K562 (cell line): ENCODE results near the gene MKNK2. TPM values are rescaled to one million over a fixed set of nuclear protein-coding genes. Genes with fewer than 3 reads are reported as not detected.

Experiments
- ARID2 ChIP-seq: fragments of 450-650 bp; IDR thresholded peaks from 2 replicates; pipeline ENCODE4 v1.6.1; 2017; ENCODE audit warnings: antibody characterized with exemption, mild to moderate bottlenecking
- BMI1 ChIP-seq: fragments of 150-350 bp; IDR thresholded peaks from 2 replicates; pipeline ENCODE4 v1.6.1; 2014; ENCODE audit warnings: low read length
- CREM ChIP-seq: IDR thresholded peaks from 2 replicates; pipeline ENCODE4 v1.6.1; 2014; ENCODE audit warnings: antibody characterized with exemption, low read depth
- CXXC5 ChIP-seq: fragments of 250-450 bp; sonication (Bioruptor Pico); IDR thresholded peaks from 2 replicates; pipeline ENCODE4 v1.8.0; 2022; ENCODE audit warnings: inconsistent platforms, mild to moderate bottlenecking, moderate library complexity
- E2F5 ChIP-seq: sonication (generic); formaldehyde crosslinking; IDR thresholded peaks from 2 replicates; pipeline ENCODE4 v1.8.0; 2022; ENCODE audit warnings: mild to moderate bottlenecking, missing genetic modification reagents
- GATAD2A ChIP-seq: fragments of 450-650 bp; IDR thresholded peaks from 2 replicates; pipeline ENCODE4 v1.6.1; 2017
- TSC22D4 ChIP-seq: fragments of 450-650 bp; IDR thresholded peaks from 2 replicates; pipeline ENCODE4 v1.6.1; 2016; ENCODE audit warnings: missing genetic modification characterization, missing biosample characterization, control low read depth
- ZBTB12 ChIP-seq: fragments of 250-450 bp; sonication (Bioruptor Pico); IDR thresholded peaks from 2 replicates; pipeline ENCODE4 v1.4.0; 2020
- ZKSCAN3 ChIP-seq: fragments of 250-450 bp; sonication (Bioruptor Pico); IDR thresholded peaks from 2 replicates; pipeline ENCODE4 v1.4.0; 2020
- ZNF143 ChIP-seq: sonication (generic); formaldehyde crosslinking; IDR thresholded peaks from 2 replicates; pipeline ENCODE4 v1.9.0; 2022; ENCODE audit warnings: mild to moderate bottlenecking, missing genetic modification reagents
- ZNF57 ChIP-seq: fragments of 450-650 bp; formaldehyde crosslinking; IDR thresholded peaks from 2 replicates; pipeline ENCODE4 v1.4.0; 2020; ENCODE audit warnings: mild to moderate bottlenecking, moderate library complexity
- polyA plus RNA-seq, 8 experiments: library from polyadenylated mRNA; depleted of rRNA in 4 of 8; stranded (reverse) in 5 of 8; unstranded in 3 of 8; fragments of >200 nt; fragmentation: Nextera tagmentation in 2 of 8; fragmentation: Illumina TruSeq in 1 of 8; extraction: Ambion mirVana in 2 of 8; extraction: Trizol in 1 of 8; gene quantifications; 2 replicates each; pipeline versions ENCODE4 v1.2.1 to v1.2.3, GENCODE V29; 2011 to 2014; ENCODE audit warnings: inconsistent platforms in 1 of 8, missing spikeins in 1 of 8
- total RNA-seq, 7 experiments: library from RNA; depleted of rRNA in 6 of 7; stranded (reverse); fragments of >200 nt in 6 of 7; fragmentation: Illumina TruSeq in 2 of 7; extraction: Trizol in 2 of 7; gene quantifications; 2 replicates each; pipeline versions ENCODE4 v1.2.1 to v1.2.3, GENCODE V29; 2011 to 2021; ENCODE audit warnings: low replicate concordance in 1 of 7
- TF ChIP-seq, protein P1 (sequence below): fragments of 250-450 bp; sonication (Bioruptor Pico); IDR thresholded peaks from 2 replicates; pipeline ENCODE4 v1.8.0; 2021; ENCODE audit warnings: mild to moderate bottlenecking, moderate library complexity
- TF ChIP-seq, protein P2 (sequence below): fragments of 250-450 bp; sonication (Bioruptor Pico); IDR thresholded peaks from 2 replicates; pipeline ENCODE4 v1.8.0; 2022; ENCODE audit warnings: inconsistent platforms, mild to moderate bottlenecking, moderate library complexity, borderline replicate concordance
- TF ChIP-seq, protein P3 (sequence below): sonication (generic); formaldehyde crosslinking; IDR thresholded peaks from 2 replicates; pipeline ENCODE4 v1.8.1; 2023; ENCODE audit warnings: mild to moderate bottlenecking, missing genetic modification reagents

The MKNK2 gene
- total and polyA plus RNA-seq, 9 of the 15 experiments (the other 6 are each of a cell fraction or from before 2014, with no cell fraction given) = 5.1 to 191 (median 51.9) TPM

DNA sequence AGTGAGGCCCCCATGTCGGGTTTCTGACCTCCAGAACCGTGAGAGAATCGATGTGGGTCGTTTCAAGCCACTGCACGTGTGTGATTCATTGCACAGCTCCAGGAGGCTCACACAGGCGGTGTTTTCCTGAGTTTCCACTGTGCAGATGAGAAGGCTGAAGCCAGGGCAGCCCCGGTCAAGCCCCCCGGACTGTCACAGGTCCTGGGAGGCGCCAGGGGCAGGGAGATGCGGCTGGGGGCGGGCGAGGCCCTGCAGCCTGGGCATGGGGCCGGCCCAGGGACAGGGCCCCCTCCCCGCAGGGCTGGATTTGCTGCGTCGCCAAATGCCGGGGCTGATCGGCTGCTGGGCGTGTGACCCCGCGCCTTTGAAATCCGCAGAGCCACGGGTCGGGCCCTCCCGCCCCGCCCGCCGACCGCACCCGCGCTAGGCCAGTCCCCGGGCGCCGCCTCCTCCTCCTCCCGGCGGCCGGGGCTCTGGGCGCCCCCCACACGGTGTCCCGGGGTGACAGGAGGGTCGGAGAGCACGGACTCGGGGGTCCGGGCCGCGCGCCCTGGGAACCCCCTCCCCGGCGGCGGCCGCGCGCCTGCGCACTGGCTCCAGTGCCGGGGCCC is 9.9 kb upstream of the MKNK2 start (continued):
- TF ChIP-seq, protein P1, sequence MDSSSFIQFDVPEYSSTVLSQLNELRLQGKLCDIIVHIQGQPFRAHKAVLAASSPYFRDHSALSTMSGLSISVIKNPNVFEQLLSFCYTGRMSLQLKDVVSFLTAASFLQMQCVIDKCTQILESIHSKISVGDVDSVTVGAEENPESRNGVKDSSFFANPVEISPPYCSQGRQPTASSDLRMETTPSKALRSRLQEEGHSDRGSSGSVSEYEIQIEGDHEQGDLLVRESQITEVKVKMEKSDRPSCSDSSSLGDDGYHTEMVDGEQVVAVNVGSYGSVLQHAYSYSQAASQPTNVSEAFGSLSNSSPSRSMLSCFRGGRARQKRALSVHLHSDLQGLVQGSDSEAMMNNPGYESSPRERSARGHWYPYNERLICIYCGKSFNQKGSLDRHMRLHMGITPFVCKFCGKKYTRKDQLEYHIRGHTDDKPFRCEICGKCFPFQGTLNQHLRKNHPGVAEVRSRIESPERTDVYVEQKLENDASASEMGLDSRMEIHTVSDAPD (CRISPR knock-in tag) = no peak
- TF ChIP-seq BMI1 (no peak), ZKSCAN3 (CRISPR knock-in tag) (no peak), ARID2 (no peak), GATAD2A (no peak), ZBTB12 (CRISPR knock-in tag) (no peak), ZNF143 (CRISPR knock-in tag) (no peak), CREM (no peak; the same call in 1 of the 2 replicates), ZNF57 (CRISPR knock-in tag) (no peak), E2F5 (CRISPR knock-in tag) (0 out of 2 replicates have a peak, but pooled peaks have one; percentile 40), TSC22D4 (tag) (no peak), CXXC5 (CRISPR knock-in tag) (peak; percentile 85)
- TF ChIP-seq, protein P2, sequence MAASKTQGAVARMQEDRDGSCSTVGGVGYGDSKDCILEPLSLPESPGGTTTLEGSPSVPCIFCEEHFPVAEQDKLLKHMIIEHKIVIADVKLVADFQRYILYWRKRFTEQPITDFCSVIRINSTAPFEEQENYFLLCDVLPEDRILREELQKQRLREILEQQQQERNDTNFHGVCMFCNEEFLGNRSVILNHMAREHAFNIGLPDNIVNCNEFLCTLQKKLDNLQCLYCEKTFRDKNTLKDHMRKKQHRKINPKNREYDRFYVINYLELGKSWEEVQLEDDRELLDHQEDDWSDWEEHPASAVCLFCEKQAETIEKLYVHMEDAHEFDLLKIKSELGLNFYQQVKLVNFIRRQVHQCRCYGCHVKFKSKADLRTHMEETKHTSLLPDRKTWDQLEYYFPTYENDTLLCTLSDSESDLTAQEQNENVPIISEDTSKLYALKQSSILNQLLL = no peak
- TF ChIP-seq, protein P3, sequence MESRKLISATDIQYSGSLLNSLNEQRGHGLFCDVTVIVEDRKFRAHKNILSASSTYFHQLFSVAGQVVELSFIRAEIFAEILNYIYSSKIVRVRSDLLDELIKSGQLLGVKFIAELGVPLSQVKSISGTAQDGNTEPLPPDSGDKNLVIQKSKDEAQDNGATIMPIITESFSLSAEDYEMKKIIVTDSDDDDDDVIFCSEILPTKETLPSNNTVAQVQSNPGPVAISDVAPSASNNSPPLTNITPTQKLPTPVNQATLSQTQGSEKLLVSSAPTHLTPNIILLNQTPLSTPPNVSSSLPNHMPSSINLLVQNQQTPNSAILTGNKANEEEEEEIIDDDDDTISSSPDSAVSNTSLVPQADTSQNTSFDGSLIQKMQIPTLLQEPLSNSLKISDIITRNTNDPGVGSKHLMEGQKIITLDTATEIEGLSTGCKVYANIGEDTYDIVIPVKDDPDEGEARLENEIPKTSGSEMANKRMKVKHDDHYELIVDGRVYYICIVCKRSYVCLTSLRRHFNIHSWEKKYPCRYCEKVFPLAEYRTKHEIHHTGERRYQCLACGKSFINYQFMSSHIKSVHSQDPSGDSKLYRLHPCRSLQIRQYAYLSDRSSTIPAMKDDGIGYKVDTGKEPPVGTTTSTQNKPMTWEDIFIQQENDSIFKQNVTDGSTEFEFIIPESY (CRISPR knock-in tag) = no peak
